Activated naive CD4-positive, alpha-beta T cell treated with Interleukin-2 at 50 U/mL for 16 hours (primary cell): ENCODE measurements around the gene STUB1.
"Not testable (repeated sequence)": the region's sequence is repeated elsewhere in the genome, so short reads cannot be mapped to it uniquely, and the experiment has no call there.

Experiments
- DNase-seq: peaks from one replicate; pipeline ENCODE4 v3.0.0-alpha.2; 2020

Gene STUB1

DNA sequence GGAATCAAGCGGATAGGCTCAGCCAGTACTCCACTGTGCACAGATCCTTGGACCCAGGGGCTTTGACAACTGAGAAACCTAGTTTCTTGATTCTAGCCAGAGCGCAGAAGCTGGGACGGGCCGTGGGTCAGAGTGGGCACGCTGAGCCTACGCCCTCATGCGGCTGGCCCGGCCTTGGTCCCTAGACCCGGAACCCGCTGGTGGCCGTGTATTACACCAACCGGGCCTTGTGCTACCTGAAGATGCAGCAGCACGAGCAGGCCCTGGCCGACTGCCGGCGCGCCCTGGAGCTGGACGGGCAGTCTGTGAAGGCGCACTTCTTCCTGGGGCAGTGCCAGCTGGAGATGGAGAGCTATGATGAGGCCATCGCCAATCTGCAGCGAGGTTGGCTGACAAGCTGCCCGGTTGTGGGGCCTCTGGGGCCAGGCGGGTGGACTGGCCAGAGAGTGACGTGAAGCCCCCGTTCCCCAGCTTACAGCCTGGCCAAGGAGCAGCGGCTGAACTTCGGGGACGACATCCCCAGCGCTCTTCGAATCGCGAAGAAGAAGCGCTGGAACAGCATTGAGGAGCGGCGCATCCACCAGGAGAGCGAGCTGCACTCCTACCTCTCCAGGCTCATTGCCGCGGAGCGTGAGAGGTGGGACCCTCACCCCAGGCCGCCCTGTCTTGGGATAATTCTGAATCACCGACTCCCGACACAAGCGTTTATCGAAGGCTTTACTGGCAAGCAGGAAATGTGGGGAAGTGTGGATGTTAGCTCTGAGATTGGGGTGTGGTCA lies 946 bp downstream of the STUB1 start:
- DNase-seq: no peak

DNA sequence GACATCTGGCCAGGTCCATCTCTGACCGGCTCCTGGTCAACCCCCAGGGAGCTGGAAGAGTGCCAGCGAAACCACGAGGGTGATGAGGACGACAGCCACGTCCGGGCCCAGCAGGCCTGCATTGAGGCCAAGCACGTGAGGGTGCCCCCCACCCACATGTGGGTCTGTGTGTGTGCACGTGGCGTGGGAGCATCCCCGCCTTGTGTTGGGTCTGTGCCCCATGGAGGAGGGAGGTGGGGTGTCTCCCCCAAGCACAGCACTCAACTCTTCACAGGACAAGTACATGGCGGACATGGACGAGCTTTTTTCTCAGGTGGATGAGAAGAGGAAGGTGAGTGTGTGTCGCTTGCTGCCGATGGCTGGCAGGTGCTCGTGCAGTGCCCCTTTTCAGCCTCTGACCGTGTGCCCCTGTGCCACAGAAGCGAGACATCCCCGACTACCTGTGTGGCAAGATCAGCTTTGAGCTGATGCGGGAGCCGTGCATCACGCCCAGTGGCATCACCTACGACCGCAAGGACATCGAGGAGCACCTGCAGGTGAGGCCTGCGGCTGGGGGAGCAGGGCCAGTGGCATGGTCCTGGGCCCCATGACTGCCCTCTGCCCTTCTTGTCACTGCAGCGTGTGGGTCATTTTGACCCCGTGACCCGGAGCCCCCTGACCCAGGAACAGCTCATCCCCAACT lies 1.7 kb downstream of the STUB1 start:
- DNase-seq: no peak

GRCh38 chr16:682493-683395 lies 2.5 kb downstream of the STUB1 start:
- no peak for DNase-seq

DNA sequence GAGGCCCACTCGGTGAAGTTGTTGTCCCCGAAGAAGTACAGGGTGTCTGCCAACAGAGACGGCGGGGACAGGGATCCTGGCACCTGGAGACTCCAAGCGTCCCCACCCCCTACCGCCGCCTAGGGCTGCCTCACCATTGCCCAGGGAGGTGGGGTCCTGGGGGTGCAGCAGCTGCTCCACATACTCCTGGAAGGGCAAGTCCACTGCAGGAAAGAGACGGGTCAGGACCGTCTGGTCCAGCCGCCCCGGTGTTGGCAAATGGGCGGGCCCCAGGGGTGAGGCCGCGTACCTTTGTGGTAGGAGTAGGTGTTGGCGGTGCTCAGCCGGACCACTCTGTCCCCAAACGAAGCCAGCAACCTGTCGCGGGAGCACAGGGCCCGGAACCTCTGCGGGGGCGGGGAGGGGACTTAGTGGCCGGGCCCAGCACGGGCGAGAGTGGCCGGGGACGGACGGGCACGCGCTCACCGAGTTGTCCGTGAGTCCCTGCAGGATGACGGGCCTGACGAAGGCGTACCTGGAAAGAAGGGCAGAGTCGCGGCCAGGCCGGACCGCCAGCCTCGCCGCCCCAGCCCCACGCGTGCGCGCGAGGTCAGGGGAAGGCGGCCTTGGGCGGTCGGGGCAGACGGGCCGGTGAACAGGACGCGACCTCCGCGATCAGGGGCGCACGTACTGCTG lies 3.3 kb downstream of the STUB1 start:
- no peak for DNase-seq

DNA sequence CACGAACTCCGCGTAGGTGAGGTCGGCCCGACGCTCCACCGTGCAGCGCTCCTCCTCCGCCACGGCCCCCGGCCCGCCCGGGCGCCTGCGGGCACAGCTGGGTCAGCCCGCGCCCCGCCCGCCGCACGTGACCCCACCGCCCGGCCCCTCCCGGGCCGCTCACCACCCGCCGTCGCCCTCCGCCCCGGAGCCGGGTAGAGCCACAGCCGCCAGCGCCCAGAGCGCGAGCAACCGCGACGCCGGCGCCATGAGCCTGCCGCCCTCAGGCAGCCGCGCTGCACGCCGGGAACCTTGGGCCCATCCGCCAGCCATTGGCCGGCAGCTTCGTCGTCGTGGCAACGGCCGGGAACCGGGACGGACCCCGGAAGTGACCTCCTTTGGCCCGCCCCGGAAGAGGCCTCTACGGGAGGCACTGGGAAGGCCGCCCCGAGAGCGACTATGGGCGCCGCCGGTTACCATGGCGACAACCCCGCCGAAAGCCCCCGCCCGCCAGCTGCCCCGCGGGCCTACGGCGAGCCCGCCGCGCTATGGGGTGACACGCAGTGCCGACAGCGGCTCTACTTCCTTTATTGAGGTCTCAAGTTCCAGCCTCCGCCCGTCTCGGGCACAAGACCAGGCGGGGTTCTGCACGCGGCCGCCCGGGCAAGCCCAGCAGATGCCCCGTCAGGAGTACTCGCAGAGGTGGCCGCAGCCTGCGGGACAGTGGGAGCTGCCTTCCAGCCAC lies 4.0 kb downstream of the STUB1 start, which contains the start of gene JMJD8:
JMJD8 (minus strand) TSS at position 264 of the 724 bp plus-strand sequence; CDS start at position 249, 15 bp downstream.
- DNase-seq: peak; percentile 99

DNA sequence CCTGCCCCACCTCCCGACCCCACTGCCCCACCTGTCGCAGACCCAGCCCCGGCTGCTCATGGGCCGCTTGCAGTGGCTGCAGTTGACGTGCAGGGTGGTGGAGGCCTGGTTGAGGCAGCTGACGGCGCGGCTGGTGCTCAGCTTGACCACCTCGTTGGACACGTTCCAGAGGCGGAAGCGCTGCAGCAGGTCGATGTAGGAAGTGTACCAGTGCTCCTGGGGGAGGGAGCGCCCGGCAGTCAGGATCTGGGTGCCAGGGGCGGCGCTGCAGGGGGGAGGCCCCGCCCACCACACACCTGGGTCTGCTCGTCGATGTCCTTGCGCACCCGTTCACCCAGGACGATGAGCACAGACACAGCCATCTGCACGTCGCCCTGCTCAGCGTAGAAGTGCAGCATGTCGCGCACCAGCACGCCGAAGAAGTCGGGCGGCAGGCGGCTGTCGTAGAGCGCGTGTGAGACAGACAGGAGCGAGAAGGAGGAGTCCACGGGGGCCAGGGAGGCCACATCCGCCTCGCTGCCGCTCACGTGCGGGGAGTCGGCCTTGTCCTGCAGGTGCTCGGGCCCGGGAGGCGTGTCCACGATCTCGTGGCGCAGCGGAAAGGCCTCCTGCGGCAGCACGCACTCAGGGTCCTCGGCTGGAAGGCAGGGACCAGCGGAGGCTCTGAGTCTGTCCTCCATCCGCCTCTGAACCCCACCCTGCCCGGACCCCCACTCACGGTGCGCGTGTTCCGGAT lies 4.9 kb downstream of the STUB1 start:
- DNase-seq: no peak

- no peak for DNase-seq
Observed at GRCh38 chr16:685967-686366, 5.8 kb downstream of the STUB1 start.

DNA sequence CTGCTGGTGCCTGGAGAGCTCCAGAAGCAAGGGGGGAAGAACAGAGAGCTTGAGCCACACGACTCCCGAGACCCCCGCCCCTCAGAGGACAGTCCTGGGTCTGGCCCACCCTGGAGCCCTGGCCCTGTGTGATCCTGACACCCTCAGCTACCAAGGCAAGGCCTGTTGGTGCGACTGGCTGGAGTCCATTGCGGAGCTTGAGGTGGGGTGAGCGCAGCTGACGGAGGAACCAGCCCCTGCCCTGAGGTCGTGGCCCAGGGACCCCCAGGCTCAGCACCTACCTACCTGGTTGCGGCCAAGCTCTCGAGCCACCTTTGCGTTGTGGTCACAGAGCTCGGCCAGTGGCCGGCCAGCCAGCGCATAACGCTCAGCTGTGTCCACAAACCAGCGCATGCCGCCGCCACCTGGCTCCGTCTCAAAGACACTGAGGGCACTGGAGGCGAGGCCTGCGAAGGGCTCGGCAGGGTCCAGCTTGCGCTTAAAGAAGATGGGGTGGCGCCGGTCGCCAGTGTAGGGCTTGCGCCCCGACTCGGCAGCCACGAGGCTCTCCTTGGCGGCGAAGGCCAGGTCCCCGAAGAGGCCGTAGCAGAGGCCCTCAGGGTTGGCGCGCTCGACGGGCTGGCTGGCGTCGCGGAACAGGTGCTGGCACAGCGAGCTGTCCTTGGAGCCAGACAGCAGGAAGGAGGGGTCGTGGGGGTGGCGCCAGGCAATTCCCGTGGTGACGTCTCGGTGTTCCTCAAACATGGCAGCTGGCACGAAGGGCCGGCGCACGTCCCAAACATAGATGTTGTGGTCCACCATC lies 6.5 kb downstream of the STUB1 start:
- no peak for DNase-seq

GRCh38 chr16:687499-687898 lies 7.3 kb downstream of the STUB1 start:
- no peak for DNase-seq

DNA sequence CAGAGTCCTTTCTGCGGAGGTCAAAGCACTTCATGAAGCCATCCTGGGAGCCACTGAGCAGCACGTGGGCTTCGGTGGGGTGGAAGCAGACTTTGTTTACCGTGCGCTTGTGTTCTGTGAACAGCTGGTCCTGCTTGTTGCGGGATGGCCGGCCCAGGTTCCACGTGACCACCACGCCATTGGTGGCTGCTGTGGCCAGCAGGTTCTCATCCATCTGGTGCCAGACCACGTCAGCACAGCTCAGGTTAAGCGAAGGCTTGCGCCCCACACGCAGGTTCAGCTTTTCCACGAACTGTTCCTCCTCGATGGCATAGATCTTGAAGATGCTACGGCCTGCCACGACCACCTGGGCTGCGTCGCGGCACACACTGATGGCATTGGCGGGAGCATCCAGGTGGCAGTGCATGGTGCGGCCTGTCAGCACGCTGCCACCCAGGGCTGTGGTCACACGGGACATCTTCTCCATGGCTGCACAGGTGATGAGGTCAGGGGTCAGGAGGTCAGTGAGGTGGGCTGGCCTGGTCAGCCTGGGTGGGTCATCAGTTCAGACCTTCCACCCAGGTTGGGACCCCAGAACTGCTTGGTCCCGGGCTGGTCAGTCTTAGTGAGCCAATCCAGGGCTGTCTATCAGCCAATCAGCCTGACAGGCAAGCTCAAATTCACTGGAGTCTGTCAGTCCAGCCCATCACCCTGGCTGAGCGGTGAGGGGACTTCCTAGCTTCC lies 9.1 kb downstream of the STUB1 start:
- DNase-seq: no peak

DNA sequence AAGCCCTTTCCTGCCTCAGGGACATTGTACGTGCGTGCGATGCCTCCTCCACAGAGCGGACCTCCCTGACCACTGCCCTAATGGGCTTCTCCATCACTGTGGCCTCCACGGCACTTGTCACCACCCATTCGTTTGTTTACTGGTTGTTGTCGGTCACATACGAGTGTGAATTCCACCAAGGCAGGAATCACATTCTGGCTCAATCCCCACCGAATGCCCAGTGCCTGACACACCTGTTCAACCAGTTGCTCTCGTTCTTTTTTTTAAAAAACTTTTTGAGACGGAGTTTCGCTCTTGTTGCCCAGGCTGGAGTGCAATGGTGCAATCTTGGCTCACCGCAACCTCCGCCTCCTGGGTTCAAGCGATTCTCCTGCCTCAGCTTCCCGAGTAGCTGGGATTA lies 11.0 kb downstream of the STUB1 start:
- not testable (repeated sequence) for DNase-seq

DNA sequence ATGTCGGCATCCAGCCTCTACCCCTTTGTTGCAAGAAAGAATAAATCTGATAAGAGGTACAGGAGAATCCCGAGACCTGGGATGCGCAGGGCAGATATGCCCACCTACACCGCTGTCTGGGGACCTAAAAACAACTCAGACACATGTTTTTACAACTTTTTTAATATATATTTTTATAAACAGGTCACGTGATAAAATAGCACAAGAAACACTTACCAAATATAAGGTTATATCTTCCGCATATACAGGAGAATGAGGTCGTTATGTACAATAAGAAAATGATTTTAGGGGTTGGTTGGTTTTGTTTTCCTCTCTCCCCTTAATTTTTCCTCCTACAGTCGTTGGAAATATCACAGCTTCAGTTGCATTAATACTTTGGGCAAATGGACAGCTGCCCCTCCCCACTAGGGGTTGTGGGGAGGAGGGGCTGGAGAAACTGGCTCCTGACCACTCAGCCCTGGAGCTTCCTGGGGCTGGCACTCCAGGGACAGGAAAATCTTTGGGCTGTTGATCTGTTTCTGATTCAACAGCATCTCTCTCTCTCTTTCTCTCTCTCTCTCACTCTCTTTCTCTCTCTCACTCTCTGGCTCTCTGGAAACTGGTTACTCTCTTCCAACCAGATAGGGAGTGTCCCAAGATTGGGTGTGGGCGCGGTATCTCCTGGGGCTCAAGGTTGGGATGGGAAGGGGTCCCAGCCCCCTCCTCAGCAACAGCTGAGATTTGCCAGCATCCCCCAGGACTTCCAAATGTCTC lies 12.3 kb downstream of the STUB1 start:
- DNase-seq: no peak

DNA sequence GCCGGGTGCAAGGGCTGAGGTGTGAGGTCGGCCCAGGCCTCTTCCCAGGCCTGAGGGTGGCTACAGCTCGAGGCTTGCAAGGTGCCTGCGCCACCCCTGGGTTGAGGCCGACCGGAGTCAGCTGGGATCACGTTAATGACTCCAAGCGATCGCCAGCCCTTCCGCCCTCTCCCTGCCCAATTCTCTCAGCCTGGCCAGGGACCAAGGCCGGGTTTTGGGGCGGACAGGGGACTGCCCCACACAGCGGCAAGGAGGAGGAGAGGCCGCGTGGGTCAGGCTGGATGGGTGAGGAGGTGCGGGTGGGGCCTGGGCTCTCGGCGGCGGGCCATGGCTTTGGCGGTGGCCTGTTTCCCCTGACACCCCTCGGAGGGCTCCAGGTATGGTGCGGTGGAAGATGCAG lies 13.2 kb downstream of the STUB1 start:
- DNase-seq: no peak

DNA sequence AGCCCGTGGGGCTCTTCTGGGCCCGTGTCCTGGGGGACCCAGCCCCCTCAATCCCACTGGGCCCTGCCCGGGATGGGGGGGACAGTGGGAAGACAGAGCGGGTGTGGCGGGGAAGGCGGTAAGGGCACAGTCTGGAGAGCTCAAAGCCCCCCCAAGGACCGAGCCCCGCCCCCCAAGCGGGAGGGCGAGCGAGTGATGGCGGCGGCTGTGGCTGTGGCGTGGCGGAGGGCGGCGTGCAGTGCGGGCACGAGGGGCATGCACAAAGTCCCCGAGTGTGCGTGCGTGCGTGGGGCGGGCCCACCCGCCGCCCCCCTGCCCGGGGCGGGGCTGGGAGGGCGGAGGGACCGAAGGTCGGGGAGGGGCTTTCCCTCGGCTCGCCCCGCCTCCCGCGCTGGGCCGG lies 13.6 kb downstream of the STUB1 start:
- no peak for DNase-seq

DNA sequence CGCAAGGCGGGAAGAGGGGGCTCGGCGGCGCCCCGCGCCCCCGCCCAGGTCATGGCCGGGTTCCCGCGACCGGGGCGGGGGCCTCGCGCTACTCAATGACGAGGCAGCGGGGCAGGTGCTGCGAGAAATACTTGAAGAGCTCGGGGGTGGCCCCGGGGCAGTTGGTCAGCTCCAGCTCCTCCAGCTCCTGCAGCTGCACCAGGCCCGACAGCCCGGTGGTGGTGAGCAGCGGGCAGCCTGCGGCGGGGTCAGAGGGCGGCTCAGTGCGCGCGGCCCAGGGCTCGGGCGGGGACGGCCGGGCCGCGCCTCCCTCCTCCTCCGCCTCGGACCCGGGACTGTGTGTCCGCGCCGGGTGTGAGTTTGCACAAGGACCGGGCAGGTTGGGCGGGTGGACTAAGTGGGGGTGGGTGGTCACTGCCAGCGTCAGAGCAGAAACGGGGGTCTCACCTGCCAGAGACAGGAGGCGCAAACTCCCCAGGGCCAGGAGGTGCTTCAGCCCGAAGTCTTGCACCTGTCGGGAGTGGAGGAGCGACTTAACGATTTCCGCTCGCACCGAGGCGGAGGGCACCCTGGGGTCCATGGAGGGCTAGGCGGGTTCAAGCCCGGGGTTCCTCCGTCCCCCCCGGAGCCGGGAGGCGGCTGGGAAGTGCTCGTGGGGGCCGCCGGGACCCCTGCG lies 14.1 kb downstream of the STUB1 start:
- no peak for DNase-seq

DNA sequence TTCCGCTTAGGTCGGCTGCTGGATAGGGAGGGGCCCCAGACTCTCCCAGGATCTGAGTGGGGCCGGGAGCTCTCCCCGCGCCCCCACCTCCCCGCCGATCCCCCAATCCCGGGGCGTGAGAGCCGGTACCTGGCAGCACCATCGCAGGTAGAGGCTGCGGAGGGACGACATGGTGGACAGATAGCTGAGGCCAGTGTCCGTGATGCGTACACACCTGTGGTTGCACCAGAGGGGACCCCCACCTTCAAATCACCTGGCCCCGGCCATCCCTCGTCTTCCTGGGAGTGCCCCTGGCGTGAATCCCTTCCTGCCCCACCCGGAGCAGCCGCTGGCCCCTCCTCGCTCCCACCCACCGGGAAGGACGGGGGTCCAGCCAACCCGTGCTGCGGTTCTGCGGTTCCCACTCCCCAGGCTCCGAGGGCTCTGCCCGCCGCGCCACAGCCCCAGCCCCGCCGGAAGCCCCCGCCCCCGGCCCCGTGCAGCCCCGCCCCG lies 14.7 kb downstream of the STUB1 start:
- no peak for DNase-seq

GRCh38 chr16:695355-696089 lies 15.3 kb downstream of the STUB1 start:
- peak; percentile 72 for DNase-seq
